NCI-H82 treated with DMSO at 0.1 percent for 48 hours (cell line): ENCODE results near the gene RALGDS.
"Not testable (repeated sequence)": the region's sequence is repeated elsewhere in the genome, so short reads cannot be mapped to it uniquely, and the experiment has no call there.

ENCODE experiments used
- DNase-seq: peaks from one replicate; lab custom pipeline; 2025; ENCODE audit not compliant: unreplicated experiment; lab: John Stamatoyannopoulos, UW

RALGDS gene

DNA sequence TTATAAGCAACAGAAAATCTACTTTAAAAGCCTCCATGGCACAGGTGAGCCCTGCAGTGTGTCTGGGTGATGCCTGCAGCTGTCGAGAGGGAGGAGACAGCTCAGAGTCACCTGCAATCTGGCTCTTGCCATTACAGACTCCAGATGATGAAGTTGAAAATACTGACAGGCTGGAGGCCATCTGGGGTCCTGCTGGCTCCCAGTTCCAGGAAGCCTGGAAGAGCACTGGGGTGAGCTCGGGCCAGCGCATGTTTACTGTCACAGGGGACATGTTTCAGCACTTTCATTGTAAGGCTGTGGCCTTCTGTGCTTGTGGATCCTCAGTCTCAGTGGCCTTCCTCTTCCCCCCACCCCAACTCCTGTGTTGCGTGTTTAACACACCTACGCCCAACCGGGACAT lies 30.9 kb downstream of the RALGDS start:
- no peak for DNase-seq

DNA sequence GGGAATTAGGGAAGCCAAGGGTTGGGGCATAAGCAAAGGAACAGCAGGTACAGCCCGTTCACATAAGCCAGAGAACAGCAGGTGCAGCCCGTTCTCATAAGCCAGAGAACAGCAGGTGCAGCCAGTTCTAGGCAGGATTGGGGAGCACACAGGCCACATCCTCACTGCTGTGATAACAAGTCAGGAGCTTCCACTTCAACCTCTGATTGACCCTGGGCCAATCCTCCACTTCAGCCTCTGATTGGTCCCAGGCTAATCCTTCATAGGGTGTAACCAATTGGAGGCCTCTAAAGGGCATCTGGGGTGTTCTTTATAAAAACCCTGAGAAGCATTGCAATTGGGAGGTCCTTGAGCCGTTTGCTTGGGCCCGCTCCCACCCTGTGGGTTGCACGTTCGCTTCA lies 31.8 kb downstream of the RALGDS start:
- DNase-seq = peak; percentile 8

DNA sequence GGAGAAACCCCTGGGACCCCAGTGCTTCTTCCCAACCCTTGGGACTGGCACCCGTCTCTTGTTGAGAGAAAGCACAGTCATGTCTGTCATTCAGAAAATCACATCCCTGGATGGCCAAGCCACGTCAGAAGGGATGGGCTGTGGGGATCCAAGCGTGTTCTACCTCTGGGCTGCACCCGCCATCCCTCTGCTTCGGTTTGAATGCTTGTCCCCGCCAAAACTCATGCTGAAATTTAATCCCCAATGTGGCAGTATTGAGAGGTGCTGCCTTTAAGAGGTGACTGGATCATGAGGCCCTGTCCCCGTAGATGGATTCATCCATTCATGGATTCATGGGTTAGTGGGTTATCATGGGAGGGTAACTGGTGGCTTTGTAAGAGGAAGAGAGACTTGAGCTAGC lies 32.3 kb downstream of the RALGDS start:
- DNase-seq = no peak

DNA sequence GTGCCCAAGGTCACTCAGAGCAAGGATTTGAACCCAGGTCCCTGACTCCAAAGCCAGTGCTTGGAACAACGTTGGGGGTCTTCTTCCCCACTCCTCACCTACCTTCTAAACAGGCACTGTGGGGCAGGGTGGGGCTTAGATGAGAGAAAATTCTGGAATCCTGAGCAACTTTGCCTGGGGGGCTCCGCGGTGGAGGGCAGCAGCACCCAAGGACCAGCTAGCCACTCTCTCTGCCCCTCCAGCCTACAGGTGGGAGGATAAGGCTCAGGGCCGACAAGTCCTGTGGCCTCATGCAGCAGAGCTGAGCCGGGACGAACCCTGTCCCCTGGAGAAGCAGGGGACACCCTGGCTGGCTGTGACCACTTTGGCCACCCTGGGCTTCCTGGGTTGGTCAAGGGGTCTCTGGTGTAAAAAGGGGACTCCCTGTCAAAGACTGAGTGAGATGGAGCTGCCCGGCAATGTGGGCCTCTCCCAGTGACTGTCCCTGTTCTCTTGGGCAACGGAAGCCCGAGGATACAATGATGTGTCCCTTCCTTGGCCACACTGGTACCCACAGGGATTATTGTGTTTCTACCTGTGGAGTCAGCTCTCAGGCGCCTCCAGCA lies 32.8 kb downstream of the RALGDS start:
- no peak for DNase-seq

- no peak for DNase-seq
Observed at GRCh38 chr9:133087429-133088145, 33.5 kb downstream of the RALGDS start.

DNA sequence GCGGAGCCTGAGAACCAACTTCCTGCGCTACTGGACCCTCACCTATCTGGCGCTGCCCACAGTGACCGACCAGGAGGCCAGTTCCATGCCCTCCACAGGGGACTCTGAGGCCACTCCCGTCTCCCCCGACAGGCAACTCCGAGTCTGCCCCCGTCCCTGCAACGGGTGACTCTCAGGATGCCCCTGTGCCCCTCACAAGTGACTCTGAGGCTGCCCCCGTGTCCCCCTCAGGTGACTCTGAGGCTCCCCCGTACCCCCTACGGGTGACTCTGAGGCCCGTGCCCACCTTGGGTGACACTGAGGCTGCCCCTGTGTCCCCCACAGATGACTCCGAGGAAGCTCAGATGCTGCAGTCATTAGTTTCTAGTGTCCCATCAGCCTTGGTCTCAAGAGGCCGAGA lies 34.1 kb downstream of the RALGDS start:
- DNase-seq = no peak

DNA sequence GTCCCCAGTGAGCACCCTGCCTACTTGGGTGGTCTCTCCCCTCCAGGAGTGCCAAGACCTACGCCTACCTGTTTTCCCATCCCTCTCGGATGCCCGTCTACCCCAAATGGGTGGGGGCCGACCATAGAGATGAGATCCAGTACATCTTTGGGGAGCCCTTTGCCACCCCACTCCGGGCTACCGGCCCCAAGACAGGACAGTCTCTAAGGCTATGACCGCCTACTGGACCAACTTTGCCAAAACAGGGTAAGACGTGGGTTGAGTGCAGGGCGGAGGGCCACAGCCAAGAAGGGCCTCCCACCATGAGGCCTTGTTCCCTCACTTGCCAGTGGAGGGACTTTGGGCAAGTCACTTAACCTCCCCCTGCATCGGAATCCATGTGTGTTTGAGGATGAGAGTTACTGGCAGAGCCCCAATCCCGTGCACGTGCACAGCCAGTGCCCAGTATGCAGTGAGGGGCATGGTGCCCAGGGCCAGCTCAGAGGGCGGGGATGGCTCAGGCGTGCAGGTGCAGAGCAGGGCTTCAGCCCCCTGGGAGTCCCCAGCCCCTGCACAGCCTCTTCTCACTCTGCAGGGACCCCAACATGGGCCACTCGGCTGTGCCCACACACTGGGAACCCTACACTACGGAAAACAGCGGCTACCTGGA lies 34.7 kb downstream of the RALGDS start:
- not testable (repeated sequence) for DNase-seq

DNA sequence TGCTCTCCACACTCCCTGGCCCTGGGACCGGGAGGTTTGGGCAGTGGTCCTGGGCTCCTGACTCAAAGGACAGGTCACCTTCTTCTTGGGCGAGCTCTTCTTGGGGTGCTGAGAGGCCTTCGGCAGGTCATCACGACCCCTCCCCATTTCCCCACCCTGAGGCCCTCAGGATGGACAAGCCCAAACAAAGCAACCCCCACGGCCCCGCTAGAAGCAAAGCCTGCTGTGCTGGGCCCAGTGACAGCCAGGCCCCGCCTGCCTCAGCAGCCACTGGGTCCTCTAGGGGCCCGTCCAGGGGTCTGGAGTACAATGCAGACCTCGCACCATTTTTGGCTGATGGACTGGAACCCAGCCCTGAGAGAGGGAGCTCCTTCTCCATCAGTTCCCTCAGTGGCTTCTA lies 37.4 kb downstream of the RALGDS start:
- not testable (repeated sequence) for DNase-seq

- DNase-seq = not testable (repeated sequence)
Observed at GRCh38 chr9:133081957-133082644, 38.9 kb downstream of the RALGDS start.

DNA sequence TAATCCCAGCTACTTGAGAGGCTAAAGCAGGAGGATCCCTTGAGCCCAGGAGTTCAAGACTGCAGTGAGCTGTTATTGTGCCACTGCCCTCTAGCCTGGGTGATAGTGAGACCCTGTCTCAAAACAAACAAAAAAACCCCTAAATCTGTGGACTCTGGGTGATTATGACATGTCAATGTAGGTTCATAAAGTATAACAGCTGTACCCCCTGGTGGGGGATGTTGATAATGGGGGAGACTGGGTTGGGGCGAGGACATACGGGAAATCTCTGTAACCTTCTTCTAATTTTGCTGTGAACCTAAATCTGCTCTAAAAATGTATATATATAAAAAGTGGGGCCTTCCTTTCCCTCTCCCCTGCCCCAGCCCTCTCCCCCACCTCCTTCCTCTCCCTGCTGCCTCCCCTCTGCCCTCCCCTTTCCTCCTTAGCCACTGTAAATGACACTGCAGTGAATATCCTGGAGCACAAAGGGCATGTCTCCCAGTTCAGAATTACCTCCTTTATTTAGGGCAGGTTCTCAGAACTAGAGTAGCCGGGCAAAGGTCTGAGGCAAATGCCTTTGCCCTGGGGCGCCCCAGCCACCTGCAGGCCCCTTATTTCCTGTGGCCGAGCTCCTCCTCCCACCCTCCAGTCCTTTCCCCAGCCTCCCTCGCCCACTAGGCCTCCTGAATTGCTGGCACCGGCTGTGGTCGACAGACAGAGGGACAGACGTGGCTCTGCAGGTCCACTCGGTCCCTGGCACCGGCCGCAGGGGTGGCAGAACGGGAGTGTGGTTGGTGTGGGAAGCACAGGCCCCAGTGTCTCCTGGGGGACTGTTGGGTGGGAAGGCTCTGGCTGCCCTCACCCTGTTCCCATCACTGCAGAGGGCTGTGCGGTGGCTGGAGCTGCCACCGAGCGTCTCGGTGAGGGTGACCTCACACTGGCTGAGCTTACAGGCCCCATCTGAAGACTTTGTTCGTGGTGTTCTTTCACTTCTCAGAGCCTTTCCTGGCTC lies 40.0 kb downstream of the RALGDS start:
- DNase-seq = not testable (repeated sequence)

GRCh38 chr9:133080161-133080560 lies 40.9 kb downstream of the RALGDS start:
- no peak for DNase-seq

- no peak for DNase-seq
Observed at GRCh38 chr9:133078486-133078885, 42.6 kb downstream of the RALGDS start.

- DNase-seq = no peak
Observed at GRCh38 chr9:133076691-133077090, 44.3 kb downstream of the RALGDS start.

- DNase-seq = no peak
Observed at GRCh38 chr9:133075925-133076630, 45.0 kb downstream of the RALGDS start.

- DNase-seq = no peak
Observed at GRCh38 chr9:133074111-133074651, 46.9 kb downstream of the RALGDS start.

DNA sequence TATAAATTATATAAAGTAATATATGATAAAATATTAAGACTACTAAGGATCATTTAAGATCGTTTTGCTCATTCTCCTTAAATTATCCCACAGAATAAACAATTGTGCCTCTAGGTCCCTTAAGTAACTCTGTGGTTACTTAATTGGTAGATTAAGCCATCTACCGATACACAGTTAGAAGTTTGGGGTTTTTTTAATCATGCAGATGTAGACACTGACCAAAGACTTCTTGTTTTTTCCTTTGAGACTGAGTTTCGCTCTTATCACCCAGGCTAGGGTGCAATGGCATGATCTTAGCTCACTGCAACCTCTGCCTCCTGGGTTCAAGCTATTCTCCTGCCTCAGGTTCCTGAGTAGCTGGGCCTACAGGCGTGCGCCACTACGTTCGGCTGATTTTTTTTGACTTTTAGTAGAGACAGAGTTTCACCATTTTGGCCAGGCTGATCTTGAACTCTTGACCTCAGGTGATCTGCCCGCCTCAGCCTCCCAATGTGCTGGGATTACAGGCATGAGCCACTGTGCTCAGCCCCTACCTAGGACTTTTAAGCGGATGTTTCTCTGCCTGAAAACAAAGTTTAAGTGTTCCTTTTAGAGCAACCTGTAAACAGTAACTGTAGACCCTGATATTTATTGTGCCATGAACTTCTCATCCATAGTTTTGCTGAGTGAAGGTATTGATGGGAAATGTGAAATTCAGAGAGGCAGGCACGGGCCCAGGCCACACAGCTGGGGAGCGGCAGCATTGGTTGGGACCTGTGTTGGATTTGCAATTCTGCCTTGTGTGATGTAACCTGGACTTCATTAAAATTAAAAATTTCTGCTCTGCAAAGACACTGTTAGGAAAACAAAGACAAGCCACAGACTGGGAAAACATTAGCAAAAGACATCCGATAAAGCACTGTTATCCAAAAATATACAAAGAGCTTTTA lies 47.7 kb downstream of the RALGDS start:
- no peak for DNase-seq

DNA sequence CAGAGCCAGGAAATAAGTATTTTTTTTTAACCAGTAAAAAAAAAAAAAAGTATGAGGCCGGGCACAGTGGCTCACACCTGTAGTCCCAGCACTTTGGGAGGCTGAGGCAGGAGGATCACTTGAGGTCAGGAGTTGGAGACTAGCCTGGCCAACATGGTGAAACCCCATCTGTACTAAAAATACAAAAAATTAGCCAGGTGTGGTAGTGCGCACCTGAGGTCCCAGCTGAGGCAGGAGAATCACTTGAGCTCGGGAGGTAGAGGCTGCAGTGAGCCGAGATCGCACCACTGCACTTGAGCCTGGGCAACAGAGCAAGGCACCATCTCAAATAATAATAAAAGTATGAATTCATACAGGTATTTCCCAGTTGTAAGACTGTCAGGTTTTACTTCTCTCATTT lies 48.8 kb downstream of the RALGDS start:
- not testable (repeated sequence) for DNase-seq

GRCh38 chr9:133071484-133072150 lies 49.4 kb downstream of the RALGDS start:
- no peak for DNase-seq
